Ovary (tissue), 9 donors: ENCODE results near the gene S100A13. TPM values are rescaled to one million over a fixed set of nuclear protein-coding genes. Genes with fewer than 3 reads are reported as not detected.
"Not testable (repeated sequence)": the region's sequence is repeated elsewhere in the genome, so short reads cannot be mapped to it uniquely, and the experiment has no call there.

ENCODE experiments used
- DNase-seq, 5 donors: peaks; one replicate each; pipeline ENCODE4 v3.0.0-alpha.2; 2019 to 2020
- H3K27ac ChIP-seq, 2 donors: fragments of 200-600 bp; one replicate each; pipeline versions ENCODE4 v1.5.1 to v1.8.0; 2019 to 2022
- H3K27me3 ChIP-seq: fragments of 200-600 bp; one replicate; pipeline ENCODE4 v1.8.0; 2022
- H3K36me3 ChIP-seq: fragments of 200-600 bp; sonication (generic); one replicate; pipeline ENCODE4 v1.5.1; 2019
- H3K4me1 ChIP-seq: one replicate; pipeline ENCODE4 v1.8.1; 2013; ENCODE audit warnings: mild to moderate bottlenecking, moderate library complexity; ENCODE audit not compliant: insufficient read depth
- H3K4me3 ChIP-seq: fragments of 200-600 bp; sonication (generic); one replicate; pipeline ENCODE4 v1.5.1; 2017
- H3K9me3 ChIP-seq, 2 donors: fragments of 200-600 bp in 1 of 2; sonication (generic) in 1 of 2; one replicate each; pipeline versions ENCODE4 v1.5.1 to v1.8.1; 2013 to 2019; ENCODE audit warnings: mild to moderate bottlenecking in 1 of 2, moderate library complexity in 1 of 2
- EP300 ChIP-seq: sonication (generic); formaldehyde crosslinking; IDR thresholded peaks from one replicate; pipeline ENCODE4 v1.6.1; 2017; ENCODE audit warnings: antibody characterized with exemption
- POLR2A ChIP-seq: fragments of 450-650 bp; IDR thresholded peaks from one replicate; pipeline ENCODE4 v1.6.1; 2017; ENCODE audit warnings: antibody characterized with exemption, mild to moderate bottlenecking, moderate library complexity
- WGBS, 3 donors: extraction: QIAGEN DNeasy Blood & Tissue Kit in 1 of 3; methylation state at CpG; one replicate each; pipeline versions ENCODE4 v1.1.5 to v1.1.7; 2013 to 2017; 5-methylcytosine and 5-hydroxymethylcytosine counted together
- intact Hi-C, 4 donors: fragments of 100-400 bp; cut with DNase I; formaldehyde crosslinking; loops; one replicate each; pipeline versions ENCODE4 v1.11.0 to v1.15.1; 2022 to 2023
- polyA plus RNA-seq, 2 donors: library from polyadenylated mRNA; stranded (reverse); fragments of 200-250 nt in 1 of 2; fragments of 350-450 nt in 1 of 2; fragmentation: Illumina TruSeq in 1 of 2; extraction: RNeasy Lipid Tissue Mini Kit (QIAGEN cat#74804) in 1 of 2; gene quantifications; one replicate each; pipeline ENCODE4 v1.2.3, GENCODE V29; 2013 to 2014
- total RNA-seq, 7 donors: library from RNA; depleted of rRNA in 2 of 7; stranded (reverse); fragments of >200 nt in 2 of 7; fragmentation: NEBNext Ultra II Directional in 3 of 7; extraction: Animal tissue kit (Norgen Biotek cat#: 25700) in 3 of 7; gene quantifications; one replicate each; pipeline versions ENCODE4 v1.1.0 to v1.2.4, GENCODE V29; 2016 to 2023
- TF ChIP-seq, protein P1 (sequence below), 3 donors: fragments of 450-650 bp in 2 of 3; fragments of 200-600 bp in 1 of 3; IDR thresholded peaks; one replicate each; pipeline versions ENCODE4 v1.5.1 to v1.8.0; 2016 to 2022; ENCODE audit warnings: antibody characterized with exemption in 3 of 3, mild to moderate bottlenecking in 1 of 3
- donor health status: DM: no; HTN: no; CAD: no; lungs with moderate emphysema.
- donor health status: DM: no; HTN: no; CAD: no.
- donor health status: Bipolar disorder and iron deficiency.
- donor health status: DM: yes; HTN: yes; CAD: no.
- donor health status: DM: no; HTN: no; CAD: no.
- donor health status: DM: yes; HTN: yes; CAD: no.

Gene S100A13
- total and polyA plus RNA-seq, 9 donors, result 73.2 to 560 (median 125) TPM

DNA sequence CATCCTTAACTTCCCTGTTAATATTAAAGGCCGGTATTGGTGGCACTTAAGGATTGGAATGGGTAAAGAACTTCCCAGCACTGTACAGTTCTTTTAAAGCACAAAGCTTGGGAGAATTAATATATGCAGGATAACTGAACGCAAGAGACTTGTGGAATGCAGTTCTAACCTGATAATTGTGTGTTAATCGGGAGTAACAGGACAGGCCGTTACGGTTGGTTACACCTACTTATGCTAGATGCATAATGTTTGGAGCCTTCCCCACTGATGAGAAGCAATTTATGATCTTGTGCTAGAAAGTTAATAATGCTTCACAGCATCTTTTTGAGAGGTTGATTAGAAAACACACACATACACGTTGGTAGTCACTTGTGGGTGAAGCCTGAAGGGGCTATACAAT lies 13.6 kb upstream of the S100A13 start:
- WGBS, 3 donors, result 60 to 67% (median 61%) methylated on average over 6 of the region's 6 CpGs
- TF ChIP-seq EP300, result no peak
- no peak for TF ChIP-seq POLR2A
- TF ChIP-seq, protein P1, sequence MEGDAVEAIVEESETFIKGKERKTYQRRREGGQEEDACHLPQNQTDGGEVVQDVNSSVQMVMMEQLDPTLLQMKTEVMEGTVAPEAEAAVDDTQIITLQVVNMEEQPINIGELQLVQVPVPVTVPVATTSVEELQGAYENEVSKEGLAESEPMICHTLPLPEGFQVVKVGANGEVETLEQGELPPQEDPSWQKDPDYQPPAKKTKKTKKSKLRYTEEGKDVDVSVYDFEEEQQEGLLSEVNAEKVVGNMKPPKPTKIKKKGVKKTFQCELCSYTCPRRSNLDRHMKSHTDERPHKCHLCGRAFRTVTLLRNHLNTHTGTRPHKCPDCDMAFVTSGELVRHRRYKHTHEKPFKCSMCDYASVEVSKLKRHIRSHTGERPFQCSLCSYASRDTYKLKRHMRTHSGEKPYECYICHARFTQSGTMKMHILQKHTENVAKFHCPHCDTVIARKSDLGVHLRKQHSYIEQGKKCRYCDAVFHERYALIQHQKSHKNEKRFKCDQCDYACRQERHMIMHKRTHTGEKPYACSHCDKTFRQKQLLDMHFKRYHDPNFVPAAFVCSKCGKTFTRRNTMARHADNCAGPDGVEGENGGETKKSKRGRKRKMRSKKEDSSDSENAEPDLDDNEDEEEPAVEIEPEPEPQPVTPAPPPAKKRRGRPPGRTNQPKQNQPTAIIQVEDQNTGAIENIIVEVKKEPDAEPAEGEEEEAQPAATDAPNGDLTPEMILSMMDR (IDR thresholded peaks at IDR 0.05), result no peak
- Histone ChIP-seq H3K27me3 (no peaks in the 10 kb centered on the region), H3K9me3 (no peaks in the 10 kb centered on the region), H3K4me3 (no peak overlapping the region), H3K4me1 (peaks cover 11% of the 10 kb centered on the region), H3K36me3 (no peaks in the 10 kb centered on the region), H3K27ac (no peak overlapping the region)
- no peak for DNase-seq
- intact Hi-C loops, result no loop called here

DNA sequence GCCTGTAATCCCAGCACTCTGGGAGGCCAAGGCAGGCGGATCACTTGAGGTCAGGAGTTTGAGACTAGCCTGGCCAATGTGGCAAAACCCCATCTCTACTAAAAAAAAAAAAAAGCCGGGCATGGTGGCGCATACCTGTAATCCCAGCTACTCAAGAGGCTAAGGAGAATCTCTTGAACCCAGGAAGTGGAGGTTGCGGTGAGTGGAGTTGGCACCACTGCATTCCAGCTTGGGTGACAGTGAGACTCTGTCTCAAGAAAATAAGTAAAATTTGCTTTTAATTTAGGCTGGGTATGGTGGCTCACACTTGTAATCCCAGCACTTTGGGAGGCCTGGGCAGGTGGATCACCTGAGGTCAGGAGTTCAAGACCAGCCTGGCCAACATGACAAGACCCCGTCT lies 12.9 kb upstream of the S100A13 start:
- WGBS, 3 donors, result 93 to 97% (median 97%) methylated on average over 5 of the region's 5 CpGs
- H3K27ac ChIP-seq, H3K9me3 ChIP-seq, H3K36me3 ChIP-seq, H3K4me3 ChIP-seq, intact Hi-C loops, H3K27me3 ChIP-seq: not testable (repeated sequence)
- DNase-seq, result peak in 1 of 5 donors; percentile 14
- peaks cover 13% of the 10 kb centered on the region for H3K4me1 ChIP-seq

- DNase-seq, result peak in 1 of 5 donors; percentile 4
- Histone ChIP-seq H3K36me3 (no peaks in the 10 kb centered on the region), H3K4me3 (no peak overlapping the region), H3K27me3 (no peaks in the 10 kb centered on the region), H3K27ac (no peak overlapping the region), H3K4me1 (peaks cover 11% of the 10 kb centered on the region), H3K9me3 (no peaks in the 10 kb centered on the region)
- WGBS, 3 donors, result 80 to 85% (median 83%) methylated on average over 3 of the region's 3 CpGs
- intact Hi-C loops, result loop anchor here in 1 of 4 donors (10.0 kb wide), 1 partner anchor 124 kb away; no protein-coding TSS in a partner anchor
- TF ChIP-seq, protein P1 (IDR thresholded peaks at IDR 0.05), result no peak
- TF ChIP-seq EP300 (no peak), POLR2A (no peak)
Observed at GRCh38 chr1:153639280-153639679, 12.0 kb upstream of the S100A13 start.

DNA sequence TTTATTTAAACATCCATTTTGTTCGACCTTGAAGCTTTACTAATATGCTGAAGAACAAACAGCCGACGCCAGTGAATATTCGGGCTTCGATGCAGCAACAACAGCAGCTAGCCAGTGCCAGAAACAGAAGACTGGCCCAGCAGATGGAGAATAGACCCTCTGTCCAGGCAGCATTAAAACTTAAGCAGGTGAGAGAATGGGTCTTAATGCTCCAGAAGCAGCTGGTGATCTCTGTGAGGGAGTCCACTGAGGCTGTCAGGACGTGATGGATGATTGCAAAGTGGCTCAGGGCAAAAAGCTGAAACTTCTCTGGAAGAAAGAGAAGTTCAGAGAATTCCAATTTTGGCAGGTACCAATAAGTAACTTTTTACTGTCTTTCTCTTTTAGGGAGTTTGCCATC lies 11.0 kb upstream of the S100A13 start:
- no peak overlapping the region for H3K27ac ChIP-seq
- H3K4me1 ChIP-seq, result peaks cover 11% of the 10 kb centered on the region
- H3K4me3 ChIP-seq, result no peak overlapping the region
- no peaks in the 10 kb centered on the region for H3K36me3 ChIP-seq
- no peak for TF ChIP-seq EP300
- no peak for TF ChIP-seq POLR2A
- TF ChIP-seq, protein P1 (IDR thresholded peaks at IDR 0.05), result no peak
- H3K9me3 ChIP-seq, result no peaks in the 10 kb centered on the region
- DNase-seq, result peak in 1 of 5 donors; percentile 7
- intact Hi-C loops, result loop anchor here in 1 of 4 donors (10.0 kb wide), 1 partner anchor 123 kb away; no protein-coding TSS in a partner anchor
- no peaks in the 10 kb centered on the region for H3K27me3 ChIP-seq
- WGBS, 3 donors, result 22 to 53% (median 23%) methylated on average over 6 of the region's 6 CpGs

DNA sequence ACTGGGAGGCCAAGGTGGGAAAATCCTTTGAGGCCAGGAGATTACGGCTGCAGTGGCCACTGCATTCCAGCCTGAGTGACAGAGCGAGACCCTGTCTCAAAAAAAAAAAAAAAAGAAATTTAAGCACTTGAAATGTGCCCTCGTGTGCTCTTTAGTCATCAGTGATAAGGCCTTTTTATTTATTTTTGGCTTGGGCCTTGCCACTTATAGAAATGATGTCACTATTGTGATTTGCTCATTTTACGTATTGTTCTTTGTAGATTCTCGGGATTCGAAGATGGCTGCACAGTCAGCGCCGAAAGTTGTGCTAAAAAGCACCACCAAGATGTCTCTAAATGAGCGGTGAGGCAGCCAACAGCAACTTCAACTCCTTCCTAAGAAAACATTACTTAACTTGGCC lies 9.0 kb upstream of the S100A13 start:
- peak in 1 of 5 donors; percentile 1 for DNase-seq
- Histone ChIP-seq H3K36me3 (no peaks in the 10 kb centered on the region), H3K4me3 (no peak overlapping the region), H3K27ac (no peak overlapping the region), H3K4me1 (peaks cover 11% of the 10 kb centered on the region), H3K27me3 (no peaks in the 10 kb centered on the region), H3K9me3 (no peaks in the 10 kb centered on the region)
- TF ChIP-seq POLR2A (no peak), EP300 (no peak)
- TF ChIP-seq, protein P1 (IDR thresholded peaks at IDR 0.05), result no peak
- intact Hi-C loops, result loop anchor here in 1 of 4 donors (10.0 kb wide), 1 partner anchor 122 kb away; no protein-coding TSS in a partner anchor
- WGBS, 3 donors, result 82 to 95% (median 93%) methylated on average over 9 of the region's 9 CpGs
